ENCODE data around the gene FAM89B.

The FAM89B gene

DNA sequence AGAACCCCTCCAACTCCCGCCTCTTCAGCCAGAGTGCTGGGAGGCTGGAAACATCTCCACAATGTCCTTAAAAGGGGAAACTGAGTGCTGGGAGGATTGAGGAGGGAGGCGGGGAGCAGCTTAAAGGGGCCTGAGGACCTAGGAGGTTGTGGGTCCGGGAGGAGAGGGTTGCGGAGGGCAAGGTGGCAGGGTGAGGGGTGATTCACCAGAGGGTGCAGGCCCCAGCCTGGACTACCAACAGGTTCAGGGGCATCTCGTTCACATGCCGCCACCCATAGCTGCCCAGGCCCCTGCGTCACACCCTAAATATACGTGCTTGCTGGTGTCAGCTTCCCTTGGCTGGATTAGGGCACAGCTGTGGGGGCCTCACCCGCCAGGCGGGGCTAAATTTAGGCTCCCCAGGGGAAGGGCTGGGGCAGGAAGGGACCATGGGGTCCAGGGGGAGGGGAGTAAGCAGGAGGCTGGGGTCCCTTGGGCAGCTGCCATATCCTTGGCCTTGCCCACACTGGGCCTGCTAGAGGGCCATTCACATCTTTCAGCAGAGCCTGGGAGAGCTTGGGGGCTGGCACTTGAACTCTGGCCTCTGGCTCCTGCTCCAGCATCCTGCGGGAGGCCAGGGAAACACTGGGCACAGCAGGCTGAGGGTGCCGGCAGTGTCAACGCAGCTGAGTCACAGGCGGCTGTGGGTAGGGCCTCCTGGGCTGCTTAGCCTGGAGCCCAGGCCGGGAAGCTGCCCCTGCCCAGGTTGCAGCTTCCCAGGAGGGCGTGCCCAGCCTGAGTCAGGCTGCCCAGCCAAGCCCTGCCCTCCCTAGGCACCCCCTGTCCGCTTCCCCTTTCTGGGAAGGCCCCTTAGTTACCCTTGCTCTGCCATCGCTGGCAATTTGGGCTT is 4.8 kb downstream of the FAM89B start:
- H4K12ac ChIP-seq (ENCODE audit: low read depth, low read length) = no peak overlapping the region
- H2AFZ ChIP-seq (ENCODE audit: insufficient read depth, low read length, poor library complexity) = no peak overlapping the region
- no peak overlapping the region for H2AK5ac ChIP-seq (ENCODE audit: low read length)
- H3K18ac ChIP-seq (ENCODE audit: low read length) = peak overlapping the region; percentile 30
- H3K9me3 ChIP-seq (ENCODE audit: insufficient read depth, low read depth, low read length) = no peaks in the 10 kb centered on the region
- no peak overlapping the region for H2BK5ac ChIP-seq (ENCODE audit: low read depth, low read length, poor library complexity)
- peaks cover 25 to 31% of the 10 kb centered on the region in 2 experiments for H3K36me3 ChIP-seq (ENCODE audit: control insufficient read depth in 1 of 2, insufficient read depth in 2 of 2, low read length in 2 of 2)
- no peak overlapping the region for H4K91ac ChIP-seq (ENCODE audit: low read depth, low read length)
- H3K4me3 ChIP-seq (ENCODE audit: low read depth, low read length) = no peak overlapping the region
- peaks cover 24 to 31% of the 10 kb centered on the region in 2 experiments for H3K4me1 ChIP-seq (ENCODE audit: control insufficient read depth in 1 of 2, insufficient read depth in 2 of 2, low read length in 2 of 2)
- no CpG with 5 or more reads among the region's 18 CpGs for WGBS (ENCODE audit: extremely low coverage, insufficient coverage, insufficient read length)
- no peaks in the 10 kb centered on the region for H3K27me3 ChIP-seq (ENCODE audit: insufficient read depth, low read length)
- H3K23ac ChIP-seq (ENCODE audit: low read length) = no peak overlapping the region
- no peak overlapping the region for H3K14ac ChIP-seq (ENCODE audit: low read length)
- no peak overlapping the region for H2BK120ac ChIP-seq (ENCODE audit: insufficient read depth, low read length, poor library complexity)
- no peak overlapping the region for H3K4me2 ChIP-seq (ENCODE audit: low read length)
- H2BK12ac ChIP-seq (ENCODE audit: low read length) = no peak overlapping the region
- no peak overlapping the region for H4K8ac ChIP-seq (ENCODE audit: low read depth, low read length)
- peaks cover 14% of the 10 kb centered on the region for H3K79me1 ChIP-seq (ENCODE audit: low read length)
- no peak overlapping the region for H3K4ac ChIP-seq (ENCODE audit: low read depth, low read length)
- peak; percentile 81 to 84 for DNase-seq
- H3K27ac ChIP-seq (ENCODE audit: low read depth, low read length) = no peak overlapping the region
- H3K9ac ChIP-seq (ENCODE audit: low read length) = no peak overlapping the region
- H3K79me2 ChIP-seq (ENCODE audit: control insufficient read depth, insufficient read depth, low read length, poor library complexity) = peaks cover 10% of the 10 kb centered on the region

DNA sequence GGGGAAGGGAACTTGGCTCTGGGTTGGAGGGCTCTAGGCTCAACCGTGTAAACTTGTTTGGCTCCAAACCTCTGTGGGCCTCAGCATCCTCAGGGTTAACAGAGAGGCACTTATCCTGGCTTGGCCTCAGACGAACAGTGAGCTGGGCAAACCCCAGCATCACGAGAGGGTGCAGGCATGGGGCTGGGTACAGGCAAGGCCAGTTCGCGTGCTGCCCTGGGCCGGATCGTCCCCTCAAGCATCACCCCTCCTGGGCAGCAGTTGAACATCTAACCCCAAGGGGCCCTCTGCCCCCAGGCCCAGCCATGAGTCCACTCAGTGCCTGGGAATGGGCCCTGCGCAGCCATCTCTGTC is 5.4 kb downstream of the FAM89B start:
- no peak for DNase-seq
- H3K14ac ChIP-seq (ENCODE audit: low read length) = no peak overlapping the region
- no peak overlapping the region for H2AK5ac ChIP-seq (ENCODE audit: low read length)
- H3K4ac ChIP-seq (ENCODE audit: low read depth, low read length) = no peak overlapping the region
- no peak overlapping the region for H2BK5ac ChIP-seq (ENCODE audit: low read depth, low read length, poor library complexity)
- peaks cover 7% of the 10 kb centered on the region for H3K79me2 ChIP-seq (ENCODE audit: control insufficient read depth, insufficient read depth, low read length, poor library complexity)
- peaks cover 24 to 31% of the 10 kb centered on the region in 2 experiments for H3K4me1 ChIP-seq (ENCODE audit: control insufficient read depth in 1 of 2, insufficient read depth in 2 of 2, low read length in 2 of 2)
- no peak overlapping the region for H3K4me2 ChIP-seq (ENCODE audit: low read length)
- H4K91ac ChIP-seq (ENCODE audit: low read depth, low read length) = no peak overlapping the region
- no peak overlapping the region for H3K23ac ChIP-seq (ENCODE audit: low read length)
- peaks cover 12% of the 10 kb centered on the region for H3K79me1 ChIP-seq (ENCODE audit: low read length)
- H3K4me3 ChIP-seq (ENCODE audit: low read depth, low read length) = no peak overlapping the region
- no peak overlapping the region for H3K27ac ChIP-seq (ENCODE audit: low read depth, low read length)
- WGBS (ENCODE audit: extremely low coverage, insufficient coverage, insufficient read length) = no CpG with 5 or more reads among the region's 8 CpGs
- H2BK12ac ChIP-seq (ENCODE audit: low read length) = no peak overlapping the region
- no peaks in the 10 kb centered on the region for H3K27me3 ChIP-seq (ENCODE audit: insufficient read depth, low read length)
- H4K12ac ChIP-seq (ENCODE audit: low read depth, low read length) = no peak overlapping the region
- peaks cover 25 to 31% of the 10 kb centered on the region in 2 experiments for H3K36me3 ChIP-seq (ENCODE audit: control insufficient read depth in 1 of 2, insufficient read depth in 2 of 2, low read length in 2 of 2)
- H4K8ac ChIP-seq (ENCODE audit: low read depth, low read length) = no peak overlapping the region
- no peak overlapping the region for H2BK120ac ChIP-seq (ENCODE audit: insufficient read depth, low read length, poor library complexity)
- H3K18ac ChIP-seq (ENCODE audit: low read length) = no peak overlapping the region
- no peaks in the 10 kb centered on the region for H3K9me3 ChIP-seq (ENCODE audit: insufficient read depth, low read depth, low read length)
- H2AFZ ChIP-seq (ENCODE audit: insufficient read depth, low read length, poor library complexity) = no peak overlapping the region
- H3K9ac ChIP-seq (ENCODE audit: low read length) = no peak overlapping the region

DNA sequence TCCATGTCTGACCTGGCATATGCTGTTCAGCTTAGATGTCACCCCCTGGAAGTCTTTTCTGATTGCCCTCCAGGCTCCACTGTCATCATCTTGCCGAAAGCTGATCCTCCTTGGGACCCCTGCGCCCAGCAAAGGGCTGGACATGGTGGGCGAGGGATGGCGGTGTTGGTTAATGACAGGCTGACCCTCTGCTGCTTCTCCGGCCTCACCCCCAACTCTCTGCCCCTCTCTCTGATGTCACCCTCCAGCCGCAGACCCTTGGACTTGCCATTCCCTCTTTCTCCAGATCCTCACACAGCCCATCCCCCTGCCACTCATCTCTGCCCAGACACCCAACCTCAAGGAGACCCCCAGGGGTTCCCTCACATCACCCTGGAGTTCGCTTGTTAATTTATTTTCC is 5.8 kb downstream of the FAM89B start:
- Histone ChIP-seq H2BK120ac (ENCODE audit: insufficient read depth, low read length, poor library complexity) (no peak overlapping the region), H3K27ac (ENCODE audit: low read depth, low read length) (no peak overlapping the region), H3K4me1 (ENCODE audit: control insufficient read depth in 1 of 2, insufficient read depth in 2 of 2, low read length in 2 of 2) (peaks cover 23 to 30% of the 10 kb centered on the region in 2 experiments), H2AK5ac (ENCODE audit: low read length) (no peak overlapping the region), H3K23ac (ENCODE audit: low read length) (no peak overlapping the region), H3K79me1 (ENCODE audit: low read length) (peaks cover 12% of the 10 kb centered on the region), H4K91ac (ENCODE audit: low read depth, low read length) (no peak overlapping the region), H3K4ac (ENCODE audit: low read depth, low read length) (no peak overlapping the region), H3K9me3 (ENCODE audit: insufficient read depth, low read depth, low read length) (no peaks in the 10 kb centered on the region), H3K18ac (ENCODE audit: low read length) (no peak overlapping the region), H2BK12ac (ENCODE audit: low read length) (no peak overlapping the region), H3K14ac (ENCODE audit: low read length) (no peak overlapping the region), H3K9ac (ENCODE audit: low read length) (no peak overlapping the region), H2AFZ (ENCODE audit: insufficient read depth, low read length, poor library complexity) (no peak overlapping the region), H3K4me2 (ENCODE audit: low read length) (no peak overlapping the region), H4K12ac (ENCODE audit: low read depth, low read length) (no peak overlapping the region), H3K36me3 (ENCODE audit: control insufficient read depth in 1 of 2, insufficient read depth in 2 of 2, low read length in 2 of 2) (peaks cover 25 to 31% of the 10 kb centered on the region in 2 experiments), H4K8ac (ENCODE audit: low read depth, low read length) (no peak overlapping the region), H3K27me3 (ENCODE audit: insufficient read depth, low read length) (no peaks in the 10 kb centered on the region), H3K4me3 (ENCODE audit: low read depth, low read length) (no peak overlapping the region), H3K79me2 (ENCODE audit: control insufficient read depth, insufficient read depth, low read length, poor library complexity) (peaks cover 7% of the 10 kb centered on the region), H2BK5ac (ENCODE audit: low read depth, low read length, poor library complexity) (no peak overlapping the region)
- whole genome bisulfite sequencing (ENCODE audit: extremely low coverage, insufficient coverage, insufficient read length) = no CpG with 5 or more reads among the region's 7 CpGs
- no peak for DNase-seq

GRCh38 chr11:65578667-65579066 is 6.3 kb downstream of the FAM89B start:
- H4K8ac ChIP-seq (ENCODE audit: low read depth, low read length) = no peak overlapping the region
- no peak overlapping the region for H3K14ac ChIP-seq (ENCODE audit: low read length)
- H2BK5ac ChIP-seq (ENCODE audit: low read depth, low read length, poor library complexity) = no peak overlapping the region
- no peaks in the 10 kb centered on the region for H3K9me3 ChIP-seq (ENCODE audit: insufficient read depth, low read depth, low read length)
- no peak overlapping the region for H2AK5ac ChIP-seq (ENCODE audit: low read length)
- H3K9ac ChIP-seq (ENCODE audit: low read length) = no peak overlapping the region
- no peak overlapping the region for H3K27ac ChIP-seq (ENCODE audit: low read depth, low read length)
- no peak overlapping the region for H2BK120ac ChIP-seq (ENCODE audit: insufficient read depth, low read length, poor library complexity)
- no peak overlapping the region for H2BK12ac ChIP-seq (ENCODE audit: low read length)
- no peaks in the 10 kb centered on the region for H3K27me3 ChIP-seq (ENCODE audit: insufficient read depth, low read length)
- no peak overlapping the region for H3K4me2 ChIP-seq (ENCODE audit: low read length)
- no peak overlapping the region for H3K23ac ChIP-seq (ENCODE audit: low read length)
- no peak overlapping the region for H3K4me3 ChIP-seq (ENCODE audit: low read depth, low read length)
- H4K12ac ChIP-seq (ENCODE audit: low read depth, low read length) = no peak overlapping the region
- H3K18ac ChIP-seq (ENCODE audit: low read length) = no peak overlapping the region
- peaks cover 20 to 28% of the 10 kb centered on the region in 2 experiments for H3K36me3 ChIP-seq (ENCODE audit: control insufficient read depth in 1 of 2, insufficient read depth in 2 of 2, low read length in 2 of 2)
- H4K91ac ChIP-seq (ENCODE audit: low read depth, low read length) = no peak overlapping the region
- H3K79me2 ChIP-seq (ENCODE audit: control insufficient read depth, insufficient read depth, low read length, poor library complexity) = peaks cover 7% of the 10 kb centered on the region
- H3K4ac ChIP-seq (ENCODE audit: low read depth, low read length) = no peak overlapping the region
- no peak overlapping the region for H2AFZ ChIP-seq (ENCODE audit: insufficient read depth, low read length, poor library complexity)
- no CpG with 5 or more reads among the region's 3 CpGs for WGBS (ENCODE audit: extremely low coverage, insufficient coverage, insufficient read length)
- peaks cover 12% of the 10 kb centered on the region for H3K79me1 ChIP-seq (ENCODE audit: low read length)
- DNase-seq = no peak
- peaks cover 17 to 25% of the 10 kb centered on the region in 2 experiments for H3K4me1 ChIP-seq (ENCODE audit: control insufficient read depth in 1 of 2, insufficient read depth in 2 of 2, low read length in 2 of 2)

Data from trophoblast cell (in vitro differentiated cells and primary cell).